CD4-positive, alpha-beta T cell treated with Interferon alpha-2 for 1 hour (primary cell): ENCODE results near the gene GALNT9.
"Not testable (repeated sequence)": the region's sequence is repeated elsewhere in the genome, so short reads cannot be mapped to it uniquely, and the experiment has no call there.

ENCODE experiments used
- DNase-seq, 2 donors: peaks; one replicate each; pipeline ENCODE4 v3.0.0-alpha.2; 2020 to 2022

The GALNT9 gene

GRCh38 chr12:132210223-132211055, 119.0 kb downstream of the GALNT9 start:
- no peak for DNase-seq

- DNase-seq, result no peak
Measured at GRCh38 chr12:132209619-132210222, 119.7 kb downstream of the GALNT9 start.

GRCh38 chr12:132208153-132208823, 121.1 kb downstream of the GALNT9 start:
- no peak for DNase-seq

- DNase-seq, result no peak
Measured at GRCh38 chr12:132207083-132207775, 122.2 kb downstream of the GALNT9 start.

- DNase-seq, result no peak
Measured at GRCh38 chr12:132206046-132206434, 123.3 kb downstream of the GALNT9 start.

- DNase-seq, result no peak
Measured at GRCh38 chr12:132205271-132206045, 123.9 kb downstream of the GALNT9 start.

GRCh38 chr12:132204793-132205270, 124.6 kb downstream of the GALNT9 start:
- no peak for DNase-seq

- DNase-seq, result no peak
Measured at GRCh38 chr12:132204063-132204792, 125.2 kb downstream of the GALNT9 start.

- DNase-seq, result no peak
Measured at GRCh38 chr12:132202929-132203721, 126.3 kb downstream of the GALNT9 start.

- DNase-seq, result no peak
Measured at GRCh38 chr12:132201391-132202120, 127.8 kb downstream of the GALNT9 start.

GRCh38 chr12:132200800-132201199, 128.6 kb downstream of the GALNT9 start:
- no peak for DNase-seq

GRCh38 chr12:132199526-132200319, 129.7 kb downstream of the GALNT9 start:
- DNase-seq, result no peak

- no peak for DNase-seq
Measured at GRCh38 chr12:132199101-132199500, 130.3 kb downstream of the GALNT9 start.

- DNase-seq, result no peak
Measured at GRCh38 chr12:132197581-132198354, 131.6 kb downstream of the GALNT9 start.

- no peak for DNase-seq
Measured at GRCh38 chr12:132196873-132197390, 132.5 kb downstream of the GALNT9 start.

- DNase-seq, result no peak
Measured at GRCh38 chr12:132196038-132196872, 133.1 kb downstream of the GALNT9 start.

- DNase-seq, result not testable (repeated sequence)
Measured at GRCh38 chr12:132195242-132195641, 134.1 kb downstream of the GALNT9 start.
